RWPE1 (cell line): ENCODE results near the gene PRKAB1.

Experiments
- CTCF ChIA-PET: fragments of 350-600 bp; sonication (Branson Sonifier 250); formaldehyde crosslinking; extraction: SDS; loops from one replicate; lab custom pipeline; 2021; lab: Yijun Ruan, JAX
- POLR2A ChIA-PET: fragments of 400-600 bp; formaldehyde crosslinking; extraction: SDS; loops from one replicate; lab custom pipeline; 2020; ENCODE audit warnings: antibody characterized with exemption; ENCODE audit not compliant: low non-redundant PET; lab: Yijun Ruan, JAX
- DNase-seq: peaks from one replicate; pipeline ENCODE4 v3.0.0; 2012; ENCODE audit warnings: low spot score
- H3K27ac ChIP-seq: fragments of 450-650 bp; 2 replicates; pipeline ENCODE4 v1.5.1; 2017
- CTCF ChIP-seq: fragments of 450-650 bp; conservative IDR thresholded peaks from 2 replicates; pipeline ENCODE4 v1.5.1; 2017; ENCODE audit warnings: low read depth, mild to moderate bottlenecking

Gene PRKAB1

GRCh38 chr12:119627686-119628085 is 40.2 kb upstream of the PRKAB1 start:
- DNase-seq: no peak
- TF ChIP-seq CTCF: no peak
- POLR2A ChIA-PET: no interaction called here
- no peak overlapping the region for H3K27ac ChIP-seq
- CTCF ChIA-PET: no interaction called here

- H3K27ac ChIP-seq: no peak overlapping the region
- ChIA-PET POLR2A (no interaction called here), CTCF (no interaction called here)
- DNase-seq: no peak
- TF ChIP-seq CTCF: no peak
These were observed 37.6 kb upstream of the PRKAB1 start for GRCh38 chr12:119630223-119630780.

GRCh38 chr12:119630962-119631550 is 36.9 kb upstream of the PRKAB1 start:
- no peak overlapping the region for H3K27ac ChIP-seq

GRCh38 chr12:119631930-119632678 is 35.8 kb upstream of the PRKAB1 start:
- DNase-seq: peak; percentile 22
- POLR2A ChIA-PET: no interaction called here
- TF ChIP-seq CTCF: no peak
- no peak overlapping the region for H3K27ac ChIP-seq
- CTCF ChIA-PET: no interaction called here

More at GRCh38 chr12:119630962-119631550, 36.9 kb upstream of the PRKAB1 start:
- CTCF ChIA-PET: no interaction called here
- TF ChIP-seq CTCF: no peak
- POLR2A ChIA-PET: no interaction called here
- DNase-seq: no peak

- TF ChIP-seq CTCF: no peak
- POLR2A ChIA-PET: no interaction called here
- no peak for DNase-seq
- CTCF ChIA-PET: interaction anchor here (0.7 kb wide), 1 partner anchor 10 kb away, joined by 5 read pairs; no protein-coding TSS in a partner anchor
- no peak overlapping the region for H3K27ac ChIP-seq
These were observed 33.2 kb upstream of the PRKAB1 start for GRCh38 chr12:119634743-119635142.

- DNase-seq: no peak
- ChIA-PET CTCF (interaction anchor here (0.6 to 0.7 kb wide), 2 partner anchors 130 to 483 kb away, joined by 3 read pairs; no protein-coding TSS in a partner anchor), POLR2A (no interaction called here)
- no peak overlapping the region for H3K27ac ChIP-seq
- TF ChIP-seq CTCF: no peak
These were observed 24.9 kb upstream of the PRKAB1 start for GRCh38 chr12:119642986-119643385.
